ENCODE results near the gene F8.
A peak's percentile ranks its signal among the peaks of the same experiment; 100 is the strongest.
"Not testable (repeated sequence)": the region's sequence is repeated elsewhere in the genome, so short reads cannot be mapped to it uniquely, and the experiment has no call there.

F8 gene

GRCh38 chrX:154980330-154981115 lies 42.0 kb downstream of the F8 start:
- DNase-seq = peak; percentile 68

GRCh38 chrX:154979629-154980028 lies 42.9 kb downstream of the F8 start:
- DNase-seq = no peak

- DNase-seq = no peak
Measured at GRCh38 chrX:154968353-154968752, 54.2 kb downstream of the F8 start.

- DNase-seq = no peak
Measured at GRCh38 chrX:154967603-154968002, 54.9 kb downstream of the F8 start.

GRCh38 chrX:154961947-154962346 lies 60.6 kb downstream of the F8 start:
- DNase-seq = no peak

- DNase-seq = not testable (repeated sequence)
Measured at GRCh38 chrX:154955799-154956198, 66.7 kb downstream of the F8 start.

GRCh38 chrX:154939265-154939664 lies 83.3 kb downstream of the F8 start:
- not testable (repeated sequence) for DNase-seq

- DNase-seq = not testable (repeated sequence)
Measured at GRCh38 chrX:154924771-154925170, 97.8 kb downstream of the F8 start.

- peak; percentile 17 for DNase-seq
Measured at GRCh38 chrX:154918060-154918483, 104.5 kb downstream of the F8 start.

GRCh38 chrX:154914052-154914451 lies 108.5 kb downstream of the F8 start:
- DNase-seq = no peak

- DNase-seq = not testable (repeated sequence)
Measured at GRCh38 chrX:154910528-154910927, 112.0 kb downstream of the F8 start.

- not testable (repeated sequence) for DNase-seq
Measured at GRCh38 chrX:154910048-154910447, 112.5 kb downstream of the F8 start.

GRCh38 chrX:154908821-154909220 lies 113.7 kb downstream of the F8 start:
- no peak for DNase-seq

GRCh38 chrX:154902408-154902807 lies 120.1 kb downstream of the F8 start:
- no peak for DNase-seq

- no peak for DNase-seq
Measured at GRCh38 chrX:154900323-154900722, 122.2 kb downstream of the F8 start.

- DNase-seq = no peak
Measured at GRCh38 chrX:154892296-154892695, 130.2 kb downstream of the F8 start.

GRCh38 chrX:154890990-154891639 lies 131.4 kb downstream of the F8 start:
- DNase-seq = no peak

- DNase-seq = not testable (repeated sequence)
Measured at GRCh38 chrX:154886789-154887221, 135.7 kb downstream of the F8 start.

- peak; percentile 49 for DNase-seq
Measured at GRCh38 chrX:154886069-154886788, 136.3 kb downstream of the F8 start, which contains the start of gene F8A1. F8A1 (plus strand) TSS chrX:154886355; CDS start chrX:154886375, 20 bp downstream.

GRCh38 chrX:154885549-154885948 lies 137.0 kb downstream of the F8 start:
- DNase-seq = not testable (repeated sequence)

GRCh38 chrX:154885057-154885456 lies 137.5 kb downstream of the F8 start:
- DNase-seq = not testable (repeated sequence)

- DNase-seq = not testable (repeated sequence)
Measured at GRCh38 chrX:154884069-154884468, 138.5 kb downstream of the F8 start.

- no peak for DNase-seq
Measured at GRCh38 chrX:154873329-154873728, 149.2 kb downstream of the F8 start.

Data from central memory CD4-positive, alpha-beta T cell (primary cell).